T-helper 1 cell treated with Interleukin-12 subunit alpha and Interleukin-12 subunit beta and Interleukin-4 antibody, amounts not matched to agents 30 μg/mL and 1 μg/mL, for 36 hours (primary cell): ENCODE data around the gene QPRT.
"Not testable (repeated sequence)": the region's sequence is repeated elsewhere in the genome, so short reads cannot be mapped to it uniquely, and the experiment has no call there.

Source experiments
- H3K27ac Mint-ChIP-seq: one replicate; pipeline ENCODE4 v1.8.0; 2021; ENCODE audit warnings: mild to moderate bottlenecking, mixed read lengths
- H3K27me3 Mint-ChIP-seq: one replicate; pipeline ENCODE4 v1.8.0; 2021; ENCODE audit warnings: low read depth, mixed read lengths
- H3K36me3 Mint-ChIP-seq: one replicate; pipeline ENCODE4 v1.8.0; 2021; ENCODE audit warnings: low read depth, mixed read lengths
- H3K4me1 Mint-ChIP-seq: one replicate; pipeline ENCODE4 v1.8.0; 2021; ENCODE audit warnings: low read depth, mixed read lengths
- H3K4me3 Mint-ChIP-seq: one replicate; pipeline ENCODE4 v1.8.0; 2021; ENCODE audit warnings: mild to moderate bottlenecking, moderate library complexity, mixed read lengths
- H3K9me3 Mint-ChIP-seq: one replicate; pipeline ENCODE4 v1.8.0; 2021; ENCODE audit warnings: mixed read lengths

The QPRT gene

GRCh38 chr16:29734786-29735185 lies 55.8 kb downstream of the QPRT start:
- Mint-ChIP-seq H3K27me3 (peaks cover 6% of the 10 kb centered on the region), H3K4me1 (peaks cover 47% of the 10 kb centered on the region), H3K4me3 (no peak overlapping the region)

GRCh38 chr16:29736112-29736511 lies 57.1 kb downstream of the QPRT start:
- peaks cover 9% of the 10 kb centered on the region for H3K9me3 Mint-ChIP-seq
- no peak overlapping the region for H3K27ac Mint-ChIP-seq
- H3K4me1 Mint-ChIP-seq, result peaks cover 52% of the 10 kb centered on the region
- no peak overlapping the region for H3K4me3 Mint-ChIP-seq
- H3K36me3 Mint-ChIP-seq, result peaks cover 29% of the 10 kb centered on the region
- peaks cover 6% of the 10 kb centered on the region for H3K27me3 Mint-ChIP-seq

More at GRCh38 chr16:29734786-29735185, 55.8 kb downstream of the QPRT start:
- H3K36me3 Mint-ChIP-seq, result peaks cover 20% of the 10 kb centered on the region
- peaks cover 11% of the 10 kb centered on the region for H3K9me3 Mint-ChIP-seq
- H3K27ac Mint-ChIP-seq, result no peak overlapping the region

DNA sequence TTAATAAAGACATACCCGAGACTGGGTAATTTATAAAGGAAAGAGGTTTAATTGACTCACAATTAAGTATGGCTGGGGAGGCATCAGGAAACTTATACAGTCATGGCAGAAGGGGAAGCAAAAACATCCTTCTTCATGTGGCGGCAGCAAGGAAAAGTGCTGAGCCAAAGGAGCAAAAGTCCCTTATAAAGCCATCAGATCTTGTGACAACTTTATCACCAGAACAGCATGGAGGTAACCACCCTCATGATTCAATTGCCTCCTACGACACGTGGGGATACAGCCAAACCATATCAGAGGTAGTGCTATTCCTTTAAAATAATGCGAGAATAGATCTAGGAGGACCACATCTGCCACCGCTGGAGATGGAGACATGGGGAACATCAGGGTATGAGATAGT lies 57.8 kb downstream of the QPRT start:
- Mint-ChIP-seq H3K4me1 (peaks cover 57% of the 10 kb centered on the region), H3K27ac (no peak overlapping the region), H3K36me3 (peaks cover 35% of the 10 kb centered on the region), H3K27me3 (peaks cover 6% of the 10 kb centered on the region), H3K9me3 (peaks cover 7% of the 10 kb centered on the region), H3K4me3 (no peak overlapping the region)

GRCh38 chr16:29737713-29738112 lies 58.7 kb downstream of the QPRT start:
- Mint-ChIP-seq H3K27me3 (peaks cover 6% of the 10 kb centered on the region), H3K27ac (peak overlapping the region; percentile 76), H3K4me3 (peak overlapping the region; percentile 45), H3K4me1 (peaks cover 56% of the 10 kb centered on the region), H3K9me3 (peaks cover 3% of the 10 kb centered on the region), H3K36me3 (peaks cover 37% of the 10 kb centered on the region)

- Mint-ChIP-seq H3K36me3 (peaks cover 42% of the 10 kb centered on the region), H3K27ac (peak overlapping the region; percentile 76), H3K27me3 (peaks cover 6% of the 10 kb centered on the region), H3K4me1 (peaks cover 54% of the 10 kb centered on the region), H3K4me3 (peak overlapping the region; percentile 45), H3K9me3 (no peaks in the 10 kb centered on the region)
Observed at GRCh38 chr16:29738514-29738913, 59.5 kb downstream of the QPRT start.

DNA sequence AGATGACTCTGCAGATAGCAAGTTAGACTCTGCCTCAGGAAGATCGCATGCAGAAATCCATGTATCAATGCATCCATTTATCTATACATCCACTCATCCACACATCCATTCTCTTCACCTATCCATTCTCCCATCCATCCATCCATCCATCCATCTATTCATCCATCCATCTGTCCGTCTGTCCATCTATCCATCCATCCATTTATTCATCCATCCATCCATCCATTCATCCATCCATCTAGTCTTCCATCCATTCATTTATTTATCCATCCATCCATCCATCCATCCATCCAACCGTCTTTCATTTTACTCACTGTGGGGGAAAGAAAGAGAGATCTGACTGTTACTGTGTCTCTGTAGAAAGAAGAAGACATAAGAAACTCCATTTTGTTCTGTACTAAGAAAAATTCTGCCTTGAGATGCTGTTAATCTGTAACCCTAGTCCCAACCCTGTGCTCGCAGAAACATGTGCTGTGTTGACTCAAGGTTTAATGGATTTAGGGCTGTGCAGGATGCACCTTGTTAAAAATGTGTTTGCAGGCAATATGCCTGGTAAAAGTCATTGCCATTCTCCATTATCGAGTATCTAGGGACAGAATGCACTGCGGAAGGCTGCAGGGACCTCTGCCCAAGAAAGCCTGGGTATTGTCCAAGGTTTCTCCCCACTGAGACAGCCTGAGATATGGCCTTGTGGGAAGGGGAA lies 61.1 kb downstream of the QPRT start:
- H3K27me3 Mint-ChIP-seq, H3K9me3 Mint-ChIP-seq: not testable (repeated sequence)
- Mint-ChIP-seq H3K4me3 (peak overlapping the region; percentile 0), H3K27ac (peak overlapping the region; percentile 15), H3K36me3 (peaks cover 50% of the 10 kb centered on the region), H3K4me1 (peaks cover 60% of the 10 kb centered on the region)

- H3K4me3 Mint-ChIP-seq, H3K27me3 Mint-ChIP-seq, H3K9me3 Mint-ChIP-seq: not testable (repeated sequence)
- H3K36me3 Mint-ChIP-seq, result peaks cover 53% of the 10 kb centered on the region
- H3K4me1 Mint-ChIP-seq, result peaks cover 59% of the 10 kb centered on the region
- H3K27ac Mint-ChIP-seq, result peak overlapping the region; percentile 53
Observed at GRCh38 chr16:29740630-29741015, 61.6 kb downstream of the QPRT start.

DNA sequence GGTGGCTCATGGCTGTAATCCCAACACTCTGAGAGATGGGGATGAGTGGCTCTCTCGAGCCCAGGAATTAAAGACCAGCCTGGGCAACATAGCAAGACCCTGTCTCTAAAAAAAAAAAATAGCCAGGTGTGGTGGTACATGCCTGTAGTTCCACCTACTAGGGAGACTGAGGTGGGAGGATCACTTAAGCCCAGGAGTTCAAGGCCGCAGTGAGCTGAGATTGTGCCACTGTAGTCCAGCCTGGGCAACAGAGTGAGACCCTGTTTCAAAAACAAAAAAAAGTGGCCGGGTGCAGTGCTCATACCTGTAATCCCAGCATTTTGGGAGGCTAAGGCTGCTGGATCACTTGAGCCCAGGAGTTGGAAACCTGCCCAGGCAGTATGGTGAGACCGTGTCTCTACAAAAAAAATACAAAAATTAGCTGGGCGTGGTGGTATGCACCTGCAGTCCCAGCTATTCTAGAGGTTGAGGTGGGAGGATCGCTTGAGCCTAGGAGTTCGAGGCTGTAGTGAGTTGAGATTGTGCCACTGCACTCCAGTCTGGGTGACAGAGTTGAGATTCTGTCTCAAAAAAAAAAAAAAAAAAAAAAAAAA lies 63.8 kb downstream of the QPRT start:
- Mint-ChIP-seq H3K27ac (peak overlapping the region; percentile 9), H3K36me3 (peaks cover 55% of the 10 kb centered on the region), H3K4me3 (peak overlapping the region; percentile 49), H3K4me1 (peaks cover 61% of the 10 kb centered on the region), H3K27me3 (no peaks in the 10 kb centered on the region), H3K9me3 (no peaks in the 10 kb centered on the region)

DNA sequence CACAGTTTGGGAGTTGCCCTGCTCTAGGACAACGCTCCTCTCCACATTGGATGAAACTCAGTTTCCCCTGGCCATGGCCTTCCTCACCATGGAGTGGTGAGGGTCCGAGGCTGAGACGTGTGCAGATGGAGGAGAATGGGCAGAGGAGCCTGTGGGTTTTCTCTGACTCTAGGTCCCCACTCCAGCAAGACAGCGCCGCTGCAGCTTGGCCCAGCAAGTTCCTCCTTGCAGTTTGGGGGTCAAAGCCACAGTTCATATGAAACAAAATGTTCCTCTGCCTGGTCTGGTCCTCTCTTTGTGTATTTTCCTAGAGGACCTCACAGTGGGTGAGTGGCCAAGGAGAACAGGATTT lies 64.5 kb downstream of the QPRT start:
- no peaks in the 10 kb centered on the region for H3K27me3 Mint-ChIP-seq
- peaks cover 55% of the 10 kb centered on the region for H3K36me3 Mint-ChIP-seq
- peak overlapping the region; percentile 27 for H3K27ac Mint-ChIP-seq
- H3K9me3 Mint-ChIP-seq, result no peaks in the 10 kb centered on the region
- H3K4me1 Mint-ChIP-seq, result peaks cover 55% of the 10 kb centered on the region
- H3K4me3 Mint-ChIP-seq, result peak overlapping the region; percentile 65

DNA sequence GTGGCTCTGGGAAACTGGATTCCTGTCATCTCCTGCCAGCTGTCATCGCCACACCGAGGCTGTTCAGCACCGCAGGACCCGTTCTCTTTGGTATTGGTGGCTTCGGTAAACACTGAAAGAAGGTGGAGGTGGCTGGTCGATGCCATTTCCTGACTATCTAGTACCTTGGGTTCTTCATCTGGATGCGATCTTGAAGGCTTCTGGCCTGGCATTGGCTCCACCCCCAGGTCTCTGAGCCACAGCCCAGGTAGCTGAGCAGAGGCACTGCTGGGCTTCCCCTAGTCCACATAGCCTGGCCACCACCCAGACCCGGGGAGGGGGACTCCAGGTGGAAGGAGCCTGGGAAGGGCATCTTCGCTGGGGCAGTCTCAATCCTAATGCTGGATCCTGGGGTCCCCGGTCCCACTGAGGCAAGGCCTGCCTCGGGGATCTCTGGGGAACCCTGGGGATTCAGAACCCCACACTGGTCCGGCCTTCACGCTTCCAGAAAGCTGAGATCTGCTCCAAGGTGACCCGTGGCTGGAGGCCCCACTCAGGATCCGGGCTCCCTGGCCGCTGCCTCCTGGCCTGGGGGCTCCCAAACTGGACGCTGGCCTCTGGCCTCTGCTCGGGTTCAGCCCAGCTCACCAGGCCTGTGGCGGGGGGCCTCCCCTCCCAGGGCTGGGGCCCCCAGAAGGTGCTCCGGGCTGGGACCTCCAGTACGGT lies 65.0 kb downstream of the QPRT start:
- peaks cover 51% of the 10 kb centered on the region for H3K4me1 Mint-ChIP-seq
- no peaks in the 10 kb centered on the region for H3K9me3 Mint-ChIP-seq
- no peaks in the 10 kb centered on the region for H3K27me3 Mint-ChIP-seq
- H3K4me3 Mint-ChIP-seq, result peak overlapping the region; percentile 65
- H3K27ac Mint-ChIP-seq, result peak overlapping the region; percentile 58
- H3K36me3 Mint-ChIP-seq, result peaks cover 56% of the 10 kb centered on the region

- peaks cover 48% of the 10 kb centered on the region for H3K4me1 Mint-ChIP-seq
- peaks cover 56% of the 10 kb centered on the region for H3K36me3 Mint-ChIP-seq
- H3K27me3 Mint-ChIP-seq, result no peaks in the 10 kb centered on the region
- H3K9me3 Mint-ChIP-seq, result no peaks in the 10 kb centered on the region
- H3K4me3 Mint-ChIP-seq, result peak overlapping the region; percentile 100
- peak overlapping the region; percentile 96 for H3K27ac Mint-ChIP-seq
Observed at GRCh38 chr16:29744541-29745101, 65.6 kb downstream of the QPRT start.

DNA sequence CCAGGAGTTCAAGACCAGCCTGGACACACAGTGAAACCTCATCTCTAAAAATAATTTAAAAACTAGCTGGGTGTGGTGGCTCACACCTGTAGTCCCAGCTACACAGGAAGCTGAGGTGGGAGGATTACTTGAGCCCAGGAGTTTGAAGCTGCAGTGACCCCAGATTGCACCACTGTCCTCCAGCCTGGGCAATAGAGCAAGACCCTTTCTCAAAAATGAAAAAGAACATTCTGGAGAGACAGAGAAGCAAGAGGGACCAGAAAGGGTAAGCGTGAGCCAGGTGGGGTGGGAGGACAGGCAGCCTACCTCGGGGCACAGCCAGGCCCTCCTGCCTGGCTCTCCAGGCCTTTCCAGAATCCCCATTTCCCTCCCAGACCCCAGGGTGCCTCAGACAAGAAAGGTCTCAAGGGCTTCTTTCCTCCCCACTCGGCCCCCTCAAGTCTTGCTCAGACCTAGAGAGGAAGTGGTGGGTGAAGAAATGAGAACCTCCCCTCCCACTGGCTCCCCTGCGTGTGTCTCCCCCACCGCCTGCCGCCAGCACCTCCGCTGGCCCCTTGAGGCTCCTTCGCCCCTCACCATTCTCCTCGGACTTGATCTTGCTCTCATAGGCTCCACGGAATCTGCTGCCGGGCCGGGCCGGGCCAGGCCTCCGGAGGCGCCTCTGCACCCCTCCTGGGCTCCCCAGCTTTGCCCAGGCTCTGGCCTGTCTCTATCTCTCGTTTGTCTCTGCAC lies 66.3 kb downstream of the QPRT start:
- H3K27ac Mint-ChIP-seq, result peak overlapping the region; percentile 96
- H3K4me3 Mint-ChIP-seq, result peak overlapping the region; percentile 100
- H3K27me3 Mint-ChIP-seq, result no peaks in the 10 kb centered on the region
- peaks cover 50% of the 10 kb centered on the region for H3K36me3 Mint-ChIP-seq
- peaks cover 42% of the 10 kb centered on the region for H3K4me1 Mint-ChIP-seq
- no peaks in the 10 kb centered on the region for H3K9me3 Mint-ChIP-seq

GRCh38 chr16:29745853-29746345 lies 66.9 kb downstream of the QPRT start, which contains the start of gene C16orf54:
Gene C16orf54, minus strand, starts transcription at chr16:29745990. Its CDS starts 1,039 bp downstream, at chr16:29744951.
- Mint-ChIP-seq H3K27me3 (no peaks in the 10 kb centered on the region), H3K4me3 (peak within 1 kb of the TSS; percentile 100), H3K4me1 (peaks cover 37% of the 10 kb centered on the region), H3K27ac (peak within 1 kb of the TSS; percentile 96), H3K9me3 (no peaks in the 10 kb centered on the region), H3K36me3 (peaks cover 48% of the 10 kb centered on the region)

DNA sequence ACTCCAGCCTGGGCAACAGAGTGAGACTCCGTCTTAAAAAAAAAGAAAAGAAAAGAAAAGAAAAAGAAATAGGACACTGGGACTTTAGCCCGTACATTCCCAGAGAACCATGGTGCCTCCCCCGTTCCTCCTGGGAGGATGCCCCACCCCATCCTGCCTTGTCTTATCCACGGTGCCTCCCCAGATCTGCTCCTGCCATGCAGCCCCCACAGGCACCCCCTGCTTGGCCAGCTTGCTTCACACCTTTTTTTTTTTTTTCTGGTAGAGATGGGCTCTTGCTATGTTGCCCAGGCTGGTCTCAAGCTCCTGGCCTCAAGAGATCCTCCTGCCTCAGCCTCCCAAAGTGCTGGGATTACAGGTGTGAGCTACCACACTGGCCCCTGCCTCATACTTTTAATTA lies 67.5 kb downstream of the QPRT start:
- peaks cover 31% of the 10 kb centered on the region for H3K4me1 Mint-ChIP-seq
- H3K9me3 Mint-ChIP-seq, H3K27me3 Mint-ChIP-seq: not testable (repeated sequence)
- peak overlapping the region; percentile 100 for H3K4me3 Mint-ChIP-seq
- H3K36me3 Mint-ChIP-seq, result peaks cover 42% of the 10 kb centered on the region
- H3K27ac Mint-ChIP-seq, result peak overlapping the region; percentile 96
